ENCODE measurements around the gene GAPT.

GAPT gene
- total RNA-seq: 0 to 0.06 reads per million in 2 experiments

GRCh38 chr5:58491216-58491892 lies at the start of gene GAPT:
Gene GAPT (plus strand): TSS chr5:58491435. CDS start chr5:58494537, 3,102 bp downstream.
- DNase-seq (ENCODE audit: low read depth): no peak

GRCh38 chr5:58444805-58445204 lies 46.4 kb upstream of the GAPT start:
- no peak for DNase-seq (ENCODE audit: low read depth)

GRCh38 chr5:58446024-58446423 lies 45.2 kb upstream of the GAPT start:
- DNase-seq (ENCODE audit: low read depth): no peak

GRCh38 chr5:58447226-58447625 lies 44.0 kb upstream of the GAPT start:
- DNase-seq (ENCODE audit: low read depth): no peak

- DNase-seq (ENCODE audit: low read depth): no peak
Measured at GRCh38 chr5:58450018-58450417, 41.2 kb upstream of the GAPT start.

GRCh38 chr5:58450811-58451629 lies 40.2 kb upstream of the GAPT start:
- DNase-seq (ENCODE audit: low read depth): no peak

GRCh38 chr5:58451732-58452565 lies 39.3 kb upstream of the GAPT start:
- no peak for DNase-seq (ENCODE audit: low read depth)

- DNase-seq (ENCODE audit: low read depth): no peak
Measured at GRCh38 chr5:58452566-58453258, 38.5 kb upstream of the GAPT start.

GRCh38 chr5:58453306-58453705 lies 37.9 kb upstream of the GAPT start:
- DNase-seq (ENCODE audit: low read depth): no peak

GRCh38 chr5:58454025-58454424 lies 37.2 kb upstream of the GAPT start:
- DNase-seq (ENCODE audit: low read depth): no peak

- DNase-seq (ENCODE audit: low read depth): no peak
Measured at GRCh38 chr5:58455066-58455465, 36.2 kb upstream of the GAPT start.

- DNase-seq (ENCODE audit: low read depth): no peak
Measured at GRCh38 chr5:58455480-58455879, 35.8 kb upstream of the GAPT start.

GRCh38 chr5:58456026-58456425 lies 35.2 kb upstream of the GAPT start:
- DNase-seq (ENCODE audit: low read depth): no peak

- no peak for DNase-seq (ENCODE audit: low read depth)
Measured at GRCh38 chr5:58456486-58456885, 34.7 kb upstream of the GAPT start.

- no peak for DNase-seq (ENCODE audit: low read depth)
Measured at GRCh38 chr5:58457050-58457449, 34.2 kb upstream of the GAPT start.

- DNase-seq (ENCODE audit: low read depth): no peak
Measured at GRCh38 chr5:58458141-58458742, 33.0 kb upstream of the GAPT start.

GRCh38 chr5:58458743-58459145 lies 32.5 kb upstream of the GAPT start:
- DNase-seq (ENCODE audit: low read depth): no peak

- DNase-seq (ENCODE audit: low read depth): peak; percentile 5
Measured at GRCh38 chr5:58459146-58460001, 31.9 kb upstream of the GAPT start.

GRCh38 chr5:58460002-58460731 lies 31.1 kb upstream of the GAPT start, which contains the start of gene PLK2:
Gene PLK2 (minus strand): TSS chr5:58460086. CDS start chr5:58459959, 127 bp downstream.
- DNase-seq (ENCODE audit: low read depth): peak; percentile 87
